GM20000 (cell line): Measurements from ENCODE around the gene SEMA4A.

Source experiments
- DNase-seq: peaks from one replicate; pipeline ENCODE4 v3.0.0; 2012; ENCODE audit warnings: low spot score
- TF ChIP-seq, protein P1 (sequence below): IDR thresholded peaks from 2 replicates; pipeline ENCODE4 v1.5.1; 2012; ENCODE audit warnings: mild to moderate bottlenecking, control low read depth; ENCODE audit errors: extremely low read depth, missing control alignments

SEMA4A gene

DNA sequence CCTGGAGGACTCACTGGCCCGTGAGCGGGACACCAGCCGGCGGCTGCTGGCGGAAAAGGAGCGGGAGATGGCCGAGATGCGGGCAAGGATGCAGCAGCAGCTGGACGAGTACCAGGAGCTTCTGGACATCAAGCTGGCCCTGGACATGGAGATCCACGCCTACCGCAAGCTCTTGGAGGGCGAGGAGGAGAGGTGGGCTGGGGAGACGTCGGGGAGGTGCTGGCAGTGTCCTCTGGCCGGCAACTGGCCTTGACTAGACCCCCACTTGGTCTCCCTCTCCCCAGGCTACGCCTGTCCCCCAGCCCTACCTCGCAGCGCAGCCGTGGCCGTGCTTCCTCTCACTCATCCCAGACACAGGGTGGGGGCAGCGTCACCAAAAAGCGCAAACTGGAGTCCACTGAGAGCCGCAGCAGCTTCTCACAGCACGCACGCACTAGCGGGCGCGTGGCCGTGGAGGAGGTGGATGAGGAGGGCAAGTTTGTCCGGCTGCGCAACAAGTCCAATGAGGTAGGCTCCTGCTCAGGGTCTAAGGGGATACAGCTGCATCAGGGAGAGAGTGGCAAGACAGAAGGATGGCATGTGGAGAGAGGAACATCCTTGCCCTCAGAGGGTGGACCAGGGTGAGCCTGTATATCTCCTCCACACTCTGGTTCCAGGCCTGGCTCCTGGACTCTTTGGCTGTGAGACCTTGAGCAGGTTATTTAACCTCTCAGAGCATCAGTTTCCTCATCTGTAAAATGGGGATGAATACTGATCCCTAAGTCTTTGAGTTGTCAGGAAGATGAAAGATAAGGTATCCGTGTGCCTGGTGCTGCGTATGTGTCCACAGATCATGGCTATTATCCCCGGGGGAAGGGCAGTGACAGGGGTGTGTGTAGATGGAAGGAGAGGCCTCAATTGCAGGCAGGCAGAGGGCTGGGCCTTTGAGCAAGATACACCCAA is 17.2 kb upstream of the SEMA4A start:
- DNase-seq = no peak
- TF ChIP-seq, protein P1, sequence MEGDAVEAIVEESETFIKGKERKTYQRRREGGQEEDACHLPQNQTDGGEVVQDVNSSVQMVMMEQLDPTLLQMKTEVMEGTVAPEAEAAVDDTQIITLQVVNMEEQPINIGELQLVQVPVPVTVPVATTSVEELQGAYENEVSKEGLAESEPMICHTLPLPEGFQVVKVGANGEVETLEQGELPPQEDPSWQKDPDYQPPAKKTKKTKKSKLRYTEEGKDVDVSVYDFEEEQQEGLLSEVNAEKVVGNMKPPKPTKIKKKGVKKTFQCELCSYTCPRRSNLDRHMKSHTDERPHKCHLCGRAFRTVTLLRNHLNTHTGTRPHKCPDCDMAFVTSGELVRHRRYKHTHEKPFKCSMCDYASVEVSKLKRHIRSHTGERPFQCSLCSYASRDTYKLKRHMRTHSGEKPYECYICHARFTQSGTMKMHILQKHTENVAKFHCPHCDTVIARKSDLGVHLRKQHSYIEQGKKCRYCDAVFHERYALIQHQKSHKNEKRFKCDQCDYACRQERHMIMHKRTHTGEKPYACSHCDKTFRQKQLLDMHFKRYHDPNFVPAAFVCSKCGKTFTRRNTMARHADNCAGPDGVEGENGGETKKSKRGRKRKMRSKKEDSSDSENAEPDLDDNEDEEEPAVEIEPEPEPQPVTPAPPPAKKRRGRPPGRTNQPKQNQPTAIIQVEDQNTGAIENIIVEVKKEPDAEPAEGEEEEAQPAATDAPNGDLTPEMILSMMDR = no peak

DNA sequence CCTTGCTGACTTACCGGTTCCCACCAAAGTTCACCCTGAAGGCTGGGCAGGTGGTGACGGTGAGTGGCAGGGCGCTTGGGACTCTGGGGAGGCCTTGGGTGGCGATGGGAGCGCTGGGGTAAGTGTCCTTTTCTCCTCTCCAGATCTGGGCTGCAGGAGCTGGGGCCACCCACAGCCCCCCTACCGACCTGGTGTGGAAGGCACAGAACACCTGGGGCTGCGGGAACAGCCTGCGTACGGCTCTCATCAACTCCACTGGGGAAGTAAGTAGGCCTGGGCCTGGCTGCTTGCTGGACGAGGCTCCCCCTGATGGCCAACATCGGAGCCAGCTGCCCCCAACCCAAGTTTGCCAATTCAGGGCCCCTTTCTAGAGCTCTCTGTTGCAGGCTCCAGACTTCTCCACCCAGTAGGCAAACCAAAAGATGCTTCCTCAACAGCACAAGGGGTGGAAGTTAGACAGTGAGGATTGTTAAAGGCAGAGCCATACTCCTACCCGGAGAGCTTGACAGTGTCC is 16.4 kb upstream of the SEMA4A start:
- no peak for DNase-seq
- TF ChIP-seq, protein P1 = no peak

DNA sequence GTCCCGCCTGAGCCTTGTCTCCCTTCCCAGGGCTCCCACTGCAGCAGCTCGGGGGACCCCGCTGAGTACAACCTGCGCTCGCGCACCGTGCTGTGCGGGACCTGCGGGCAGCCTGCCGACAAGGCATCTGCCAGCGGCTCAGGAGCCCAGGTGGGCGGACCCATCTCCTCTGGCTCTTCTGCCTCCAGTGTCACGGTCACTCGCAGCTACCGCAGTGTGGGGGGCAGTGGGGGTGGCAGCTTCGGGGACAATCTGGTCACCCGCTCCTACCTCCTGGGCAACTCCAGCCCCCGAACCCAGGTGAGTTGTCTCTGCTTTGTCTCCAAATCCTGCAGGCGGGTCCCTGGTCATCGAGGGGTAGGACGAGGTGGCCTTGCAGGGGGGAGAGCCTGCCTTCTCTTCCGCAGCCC is 14.9 kb upstream of the SEMA4A start:
- TF ChIP-seq, protein P1 = no peak
- DNase-seq = no peak

DNA sequence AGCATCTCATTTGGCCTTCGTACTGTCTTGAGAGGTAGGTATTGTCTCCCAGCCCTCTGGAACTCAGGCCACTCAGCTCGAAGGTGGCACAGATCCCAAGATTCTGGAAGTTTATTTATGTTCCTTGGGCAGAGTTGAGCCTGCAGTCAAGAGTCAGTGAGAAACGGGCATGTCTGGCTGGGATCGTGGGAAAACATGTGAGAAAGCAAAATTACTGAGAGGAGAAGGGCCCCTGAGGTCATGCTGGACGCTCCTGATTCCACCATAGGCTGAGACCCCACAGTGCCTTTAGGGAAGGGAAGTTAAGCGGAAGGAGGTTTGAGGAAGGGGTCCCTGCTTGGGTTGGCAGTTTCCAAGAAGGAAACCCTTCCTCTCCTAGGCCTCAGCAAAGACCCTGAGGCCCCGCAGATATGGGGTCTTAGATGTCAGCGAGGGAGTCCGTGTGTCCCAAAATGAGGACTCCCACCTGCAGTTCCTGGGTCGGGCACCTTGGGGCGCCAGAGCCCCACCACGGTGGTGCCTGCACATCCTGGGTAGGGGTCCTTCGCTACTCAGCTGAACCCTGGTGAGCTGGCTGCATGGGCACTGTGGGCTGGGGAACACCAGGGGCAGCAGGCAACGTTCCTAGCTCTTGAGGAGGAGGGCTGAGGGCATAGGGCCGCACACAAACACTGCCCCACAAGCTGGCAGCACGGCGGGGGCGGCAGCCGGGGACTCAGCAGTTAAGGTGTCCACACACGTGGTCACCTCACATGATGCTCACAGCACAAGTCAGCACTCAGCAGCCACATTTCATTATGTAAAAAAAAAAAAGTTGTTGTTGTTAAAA is 12.3 kb upstream of the SEMA4A start:
- TF ChIP-seq, protein P1 = peak; percentile 56

DNA sequence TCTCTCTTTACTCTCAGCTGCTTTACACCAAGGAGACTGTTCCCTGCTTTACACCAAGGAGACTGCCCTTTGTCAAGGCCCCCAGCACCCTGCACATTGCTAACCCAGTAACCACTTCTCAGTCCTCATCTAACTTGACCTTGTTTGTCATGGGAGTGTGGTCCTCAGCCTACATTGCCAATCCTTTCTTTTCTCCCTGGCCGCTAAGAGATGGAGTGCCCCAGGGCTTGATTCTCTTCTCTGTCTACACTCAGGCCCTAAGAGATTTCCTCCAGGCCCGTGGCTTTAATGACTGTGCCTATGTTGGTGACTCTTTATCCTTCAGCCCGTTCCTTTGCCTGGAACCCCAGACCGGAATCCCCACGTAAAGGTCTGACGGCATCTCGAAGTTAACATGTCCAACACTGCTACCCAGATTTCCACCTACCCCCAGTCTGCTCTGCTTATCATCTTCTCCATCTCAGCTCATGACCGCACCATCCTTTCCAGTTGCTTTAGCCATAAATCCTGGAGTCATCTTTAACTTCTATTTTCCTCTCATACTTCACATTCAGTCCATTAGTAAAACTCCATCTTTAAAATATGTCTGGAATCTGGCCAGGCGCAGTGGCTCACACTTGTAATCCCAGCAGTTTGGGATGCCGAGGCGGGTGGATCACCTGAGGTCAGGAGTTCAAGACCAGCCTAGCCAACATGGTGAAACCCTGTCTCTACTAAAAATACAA is 9.5 kb upstream of the SEMA4A start:
- no peak for DNase-seq
- TF ChIP-seq, protein P1 = no peak

More for the DNA sequence above, 12.3 kb upstream of the SEMA4A start:
- peak; percentile 57 for DNase-seq

DNA sequence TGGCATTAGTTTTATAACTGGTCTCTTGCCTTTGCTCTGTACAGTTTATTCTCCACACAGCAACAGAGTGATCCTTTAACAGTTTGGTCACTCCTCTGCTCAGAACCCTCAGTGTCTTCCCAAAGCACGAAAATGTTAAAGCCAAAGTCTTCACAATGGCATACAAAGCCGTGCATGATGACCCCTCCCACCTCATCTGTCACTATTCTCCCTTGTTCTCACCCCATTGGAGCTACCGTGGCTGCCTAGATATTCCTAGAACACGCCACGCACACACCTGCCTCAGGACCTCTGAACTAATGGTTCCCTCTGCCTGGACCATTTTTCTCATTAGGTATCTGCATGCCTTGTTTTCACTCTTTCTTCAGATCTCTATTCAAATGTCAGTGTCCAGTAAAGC is 8.6 kb upstream of the SEMA4A start:
- TF ChIP-seq, protein P1 = no peak
- no peak for DNase-seq
